PC-9 (cell line): ENCODE data around the gene EEPD1.

Source experiments
- EZH2 ChIP-seq: fragments of 200-600 bp; sonication (generic); IDR thresholded peaks from 2 replicates; pipeline ENCODE4 v1.8.0; 2017; ENCODE audit warnings: antibody characterized with exemption, low read depth
- TF ChIP-seq, protein P1 (sequence below): fragments of 200-600 bp; sonication (generic); conservative IDR thresholded peaks from 2 replicates; pipeline ENCODE4 v1.6.1; 2017; ENCODE audit warnings: mixed run types, antibody characterized with exemption, mild to moderate bottlenecking, moderate library complexity

DNA sequence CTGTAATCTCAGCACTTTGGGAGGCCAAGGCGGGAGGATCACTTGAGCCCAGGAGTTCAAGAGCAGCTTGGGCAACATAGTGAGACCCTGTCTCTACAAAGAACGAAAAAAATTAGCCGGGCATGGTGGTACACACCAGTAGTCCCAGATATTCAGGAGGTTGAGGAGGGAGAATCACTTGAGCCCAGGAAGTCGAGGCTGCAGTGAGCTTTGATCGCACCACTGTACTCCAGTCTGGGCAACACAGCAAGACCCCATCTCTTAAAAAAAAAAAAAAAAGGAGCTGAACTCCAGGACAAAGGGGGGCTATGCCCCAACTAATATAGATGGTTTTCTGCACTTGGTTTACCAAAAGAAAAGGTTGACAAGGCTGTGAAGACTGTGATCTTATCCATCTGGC lies 135.4 kb downstream of the EEPD1 start:
- no peak for TF ChIP-seq EZH2
- TF ChIP-seq, protein P1, sequence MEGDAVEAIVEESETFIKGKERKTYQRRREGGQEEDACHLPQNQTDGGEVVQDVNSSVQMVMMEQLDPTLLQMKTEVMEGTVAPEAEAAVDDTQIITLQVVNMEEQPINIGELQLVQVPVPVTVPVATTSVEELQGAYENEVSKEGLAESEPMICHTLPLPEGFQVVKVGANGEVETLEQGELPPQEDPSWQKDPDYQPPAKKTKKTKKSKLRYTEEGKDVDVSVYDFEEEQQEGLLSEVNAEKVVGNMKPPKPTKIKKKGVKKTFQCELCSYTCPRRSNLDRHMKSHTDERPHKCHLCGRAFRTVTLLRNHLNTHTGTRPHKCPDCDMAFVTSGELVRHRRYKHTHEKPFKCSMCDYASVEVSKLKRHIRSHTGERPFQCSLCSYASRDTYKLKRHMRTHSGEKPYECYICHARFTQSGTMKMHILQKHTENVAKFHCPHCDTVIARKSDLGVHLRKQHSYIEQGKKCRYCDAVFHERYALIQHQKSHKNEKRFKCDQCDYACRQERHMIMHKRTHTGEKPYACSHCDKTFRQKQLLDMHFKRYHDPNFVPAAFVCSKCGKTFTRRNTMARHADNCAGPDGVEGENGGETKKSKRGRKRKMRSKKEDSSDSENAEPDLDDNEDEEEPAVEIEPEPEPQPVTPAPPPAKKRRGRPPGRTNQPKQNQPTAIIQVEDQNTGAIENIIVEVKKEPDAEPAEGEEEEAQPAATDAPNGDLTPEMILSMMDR = no peak
